DOHH2 (cell line): Measurements from ENCODE around the gene TEX19.

Source experiments
- H3F3A ChIP-seq: fragments of 200-600 bp; sonication (generic), shearing (Covaris generic); 2 replicates; pipeline ENCODE4 v1.6.0; 2016; ENCODE audit warnings: antibody characterized with exemption, mild to moderate bottlenecking; ENCODE audit not compliant: control insufficient read depth, insufficient read depth
- H3K27ac ChIP-seq: fragments of 200-600 bp; sonication (generic); 2 replicates; pipeline ENCODE4 v1.5.1; 2014; ENCODE audit warnings: low read depth, mild to moderate bottlenecking, low read length, moderate library complexity
- H3K27me3 ChIP-seq: fragments of 200-600 bp; sonication (generic); 2 replicates; pipeline ENCODE4 v1.6.1; 2014; ENCODE audit warnings: mild to moderate bottlenecking, low read length, mixed read lengths; ENCODE audit not compliant: control insufficient read depth
- H3K36me3 ChIP-seq: fragments of 200-600 bp; sonication (generic); 2 replicates; pipeline ENCODE4 v1.6.1; 2014; ENCODE audit warnings: mild to moderate bottlenecking, low read length, moderate library complexity, mixed read lengths; ENCODE audit not compliant: control insufficient read depth
- H3K4me1 ChIP-seq: fragments of 200-600 bp; sonication (generic); 2 replicates; pipeline ENCODE4 v1.6.1; 2014; ENCODE audit warnings: mild to moderate bottlenecking, low read length, mixed read lengths; ENCODE audit not compliant: control insufficient read depth
- H3K4me2 ChIP-seq: fragments of 200-600 bp; sonication (generic); 2 replicates; pipeline ENCODE4 v1.6.0; 2014; ENCODE audit warnings: mild to moderate bottlenecking, low read length, moderate library complexity
- H3K4me3 ChIP-seq: fragments of 200-600 bp; sonication (generic); 2 replicates; pipeline ENCODE4 v1.5.1; 2014; ENCODE audit warnings: mild to moderate bottlenecking, low read length, mixed read lengths
- H3K79me2 ChIP-seq: fragments of 200-600 bp; sonication (generic); 2 replicates; pipeline ENCODE4 v1.6.1; 2014; ENCODE audit warnings: mild to moderate bottlenecking, low read length, mixed read lengths; ENCODE audit not compliant: control insufficient read depth
- H3K9me2 ChIP-seq: fragments of 200-600 bp; sonication (generic); replicated peaks from 2 replicates; pipeline ENCODE4 v1.6.1; 2014; ENCODE audit warnings: mild to moderate bottlenecking, low read length, mixed read lengths; ENCODE audit not compliant: control insufficient read depth
- H3K9me3 ChIP-seq: fragments of 200-600 bp; sonication (generic); 2 replicates; pipeline ENCODE4 v1.6.1; 2014; ENCODE audit warnings: antibody characterized with exemption, low read length, mixed read lengths; ENCODE audit not compliant: control insufficient read depth, insufficient read depth
- H4K20me1 ChIP-seq: fragments of 200-600 bp; sonication (generic); 2 replicates; pipeline ENCODE4 v1.6.0; 2014; ENCODE audit warnings: low read depth, mild to moderate bottlenecking, antibody characterized with exemption, low read length, moderate library complexity; ENCODE audit not compliant: control insufficient read depth, insufficient read depth
- CTCF ChIP-seq: fragments of 200-600 bp; sonication (generic); IDR thresholded peaks from one replicate; pipeline ENCODE4 v1.5.1; 2014; ENCODE audit warnings: antibody characterized with exemption, mild to moderate bottlenecking, low read depth, low read length; ENCODE audit not compliant: poor library complexity, severe bottlenecking
- EZH2phosphoT487 ChIP-seq: fragments of 200-600 bp; sonication (generic); IDR thresholded peaks from 2 replicates; pipeline ENCODE4 v1.6.1; 2017; ENCODE audit warnings: borderline replicate concordance, mild to moderate bottlenecking, antibody characterized with exemption, low read length, moderate library complexity, mixed read lengths

The TEX19 gene

DNA sequence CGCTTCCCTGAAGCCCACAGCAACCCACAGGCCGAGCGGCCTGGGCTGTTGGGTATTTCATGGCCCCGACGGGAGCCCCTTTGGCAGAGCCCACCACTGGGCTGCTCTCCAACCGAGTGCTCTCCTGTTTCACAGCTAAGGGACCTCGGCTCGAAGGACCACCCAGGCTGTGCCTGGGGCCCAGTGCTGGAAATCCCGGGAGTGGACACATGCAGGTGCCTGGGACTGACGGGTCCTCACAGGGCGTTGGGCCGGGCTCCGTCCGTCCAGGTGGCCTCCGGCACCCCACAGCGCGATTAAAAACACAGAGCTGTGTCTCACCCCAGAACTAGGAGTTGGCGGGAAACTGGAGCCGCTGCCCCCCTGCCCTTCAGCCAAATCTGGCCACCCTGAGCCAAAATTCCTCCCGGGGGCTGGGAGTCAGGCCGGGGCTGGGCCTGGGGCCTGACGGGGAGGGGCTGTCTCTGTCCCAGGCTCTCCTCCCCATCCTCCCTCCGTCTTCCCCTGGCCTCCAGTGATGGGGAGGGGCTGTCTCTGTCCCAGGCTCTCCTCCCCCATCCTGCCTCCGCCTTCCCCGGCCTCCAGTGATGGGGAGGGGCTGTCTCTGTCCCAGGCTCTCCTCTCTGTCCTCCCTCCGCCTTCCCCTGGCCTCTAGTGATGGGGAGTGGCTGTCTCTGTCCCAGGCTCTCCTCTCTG is 26.7 kb downstream of the TEX19 start:
- no peak overlapping the region for H3K27ac ChIP-seq
- no peaks in the 10 kb centered on the region for H3K79me2 ChIP-seq
- no peaks in the 10 kb centered on the region for H3K27me3 ChIP-seq
- no peak overlapping the region for H3K4me2 ChIP-seq
- TF ChIP-seq EZH2phosphoT487 (no peak), CTCF (no peak)
- H3K9me3 ChIP-seq, result no peaks in the 10 kb centered on the region
- H3K9me2 ChIP-seq, result no peaks in the 10 kb centered on the region
- no peak overlapping the region for H3K4me3 ChIP-seq
- no peaks in the 10 kb centered on the region for H3K36me3 ChIP-seq
- H3F3A ChIP-seq, result no peaks in the 10 kb centered on the region
- no peaks in the 10 kb centered on the region for H3K4me1 ChIP-seq
- H4K20me1 ChIP-seq, result no peaks in the 10 kb centered on the region

GRCh38 chr17:82386255-82386831 is 27.3 kb downstream of the TEX19 start:
- no peaks in the 10 kb centered on the region for H3K27me3 ChIP-seq
- no peaks in the 10 kb centered on the region for H3K9me3 ChIP-seq
- H3K36me3 ChIP-seq, result no peaks in the 10 kb centered on the region
- H3K4me3 ChIP-seq, result no peak overlapping the region
- no peaks in the 10 kb centered on the region for H3F3A ChIP-seq
- no peak overlapping the region for H3K4me2 ChIP-seq
- TF ChIP-seq EZH2phosphoT487 (no peak), CTCF (no peak)
- no peak overlapping the region for H3K27ac ChIP-seq
- no peaks in the 10 kb centered on the region for H3K79me2 ChIP-seq
- no peaks in the 10 kb centered on the region for H3K9me2 ChIP-seq
- no peaks in the 10 kb centered on the region for H4K20me1 ChIP-seq
- H3K4me1 ChIP-seq, result no peaks in the 10 kb centered on the region

DNA sequence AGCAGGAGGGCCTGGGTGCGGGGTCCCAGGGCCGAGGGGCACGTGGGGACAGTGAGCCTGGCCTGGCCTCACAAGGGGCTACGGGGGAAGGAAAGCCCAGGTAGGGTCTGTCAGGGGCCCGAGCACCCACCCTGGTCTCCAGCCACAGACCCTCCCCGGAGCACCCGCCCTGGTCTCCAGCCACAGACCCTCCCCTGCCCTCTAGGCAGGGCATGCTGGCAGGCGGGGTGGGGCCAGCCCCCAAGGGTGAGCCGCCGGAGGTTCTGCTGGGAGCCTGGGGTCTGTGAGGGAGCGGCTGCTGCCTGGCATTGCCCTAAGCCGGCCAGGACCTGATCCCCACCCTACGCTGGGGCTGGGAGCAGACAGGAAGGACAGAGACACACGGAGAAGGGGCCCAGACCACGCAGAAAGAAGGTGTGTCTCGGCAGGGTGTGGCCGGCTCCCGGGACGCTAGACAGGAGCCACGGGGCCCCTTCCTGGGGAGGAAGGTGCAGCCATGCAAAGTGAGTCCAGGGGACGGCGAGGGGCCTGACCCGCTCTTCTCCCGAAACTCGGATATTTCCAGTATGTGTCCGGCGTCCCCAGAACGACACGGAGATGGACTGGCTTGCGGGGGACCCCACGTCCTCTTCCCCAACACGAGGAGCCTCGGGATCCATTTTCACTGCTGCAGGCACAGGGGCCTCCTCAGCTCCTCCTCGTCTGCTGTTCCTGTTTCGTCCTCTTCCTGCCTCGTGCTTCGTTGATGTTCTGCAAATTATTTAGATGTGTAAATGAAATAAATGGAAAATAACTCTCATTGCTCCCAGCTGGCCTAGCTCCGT is 28.0 kb downstream of the TEX19 start:
- H3K9me3 ChIP-seq, result no peaks in the 10 kb centered on the region
- TF ChIP-seq EZH2phosphoT487 (no peak), CTCF (no peak)
- H3K27me3 ChIP-seq, result no peaks in the 10 kb centered on the region
- H3F3A ChIP-seq, result no peaks in the 10 kb centered on the region
- H4K20me1 ChIP-seq, result no peaks in the 10 kb centered on the region
- no peaks in the 10 kb centered on the region for H3K9me2 ChIP-seq
- H3K4me2 ChIP-seq, result no peak overlapping the region
- no peaks in the 10 kb centered on the region for H3K36me3 ChIP-seq
- H3K79me2 ChIP-seq, result no peaks in the 10 kb centered on the region
- no peak overlapping the region for H3K4me3 ChIP-seq
- H3K27ac ChIP-seq, result no peak overlapping the region
- no peaks in the 10 kb centered on the region for H3K4me1 ChIP-seq
